B cell (primary cell): ENCODE data around the gene SCARF1. TPM values are rescaled to one million over a fixed set of nuclear protein-coding genes. Genes with fewer than 3 reads are reported as not detected.

Experiments
- ATAC-seq: fragments of 200-7000 bp; cut with Tn5 transposase; one replicate; pipeline ENCODE4 v1.10.0; 2021; ENCODE audit warnings: low read depth, mild to moderate bottlenecking, moderate number of reproducible peaks, moderate library complexity
- CTCF ChIA-PET: fragments of 350-600 bp; sonication (Branson Sonifier 250); formaldehyde crosslinking; loops from one replicate; lab custom pipeline; 2021; ENCODE audit warnings: antibody characterized with exemption, inconsistent platforms; lab: Charles Lee
- POLR2A ChIA-PET: fragments of 350-600 bp; sonication (Branson Sonifier 250); formaldehyde crosslinking; loops from one replicate; lab custom pipeline; 2021; ENCODE audit warnings: antibody characterized with exemption; lab: Charles Lee
- DNase-seq: peaks from one replicate; pipeline ENCODE4 v3.0.0; 2013
- H2AFZ ChIP-seq: 2 replicates; pipeline ENCODE4 v1.6.1; 2012; ENCODE audit warnings: mild to moderate bottlenecking, low read depth, low read length; ENCODE audit not compliant: insufficient read depth, poor library complexity, severe bottlenecking
- H3K27ac ChIP-seq, 2 donors: 1 replicate in 1 of 2; 2 replicates in 1 of 2; pipeline ENCODE4 v1.5.1; 2012 to 2013; ENCODE audit warnings: low read length in 2 of 2, mild to moderate bottlenecking in 2 of 2, moderate library complexity in 1 of 2
- H3K27me3 ChIP-seq, 4 experiments: fragments of 200-600 bp in 1 of 4; sonication (generic) in 1 of 4; replicated peaks in 1 of 4; 1 replicate in 2 of 4; 2 replicates in 2 of 4; pipeline versions ENCODE4 v1.6.1 to v1.7.0; 2013 to 2016; ENCODE audit warnings: low read length in 3 of 4, mild to moderate bottlenecking in 2 of 4, mixed read lengths in 1 of 4, moderate library complexity in 1 of 4; ENCODE audit not compliant: insufficient read depth in 4 of 4, control insufficient read depth in 3 of 4; ENCODE audit errors: control extremely low read depth in 1 of 4
- H3K36me3 ChIP-seq, 2 experiments: replicated peaks in 1 of 2; 1 replicate in 1 of 2; 2 replicates in 1 of 2; pipeline versions ENCODE4 v1.6.1 to v1.7.1; 2013; ENCODE audit warnings: low read length in 1 of 2; ENCODE audit not compliant: insufficient read depth in 2 of 2, control insufficient read depth in 1 of 2; ENCODE audit errors: control extremely low read depth in 1 of 2, extremely low read depth in 1 of 2
- H3K4me1 ChIP-seq, 2 donors: fragments of 200-600 bp in 1 of 2; sonication (generic) in 1 of 2; 1 replicate in 1 of 2; 2 replicates in 1 of 2; pipeline versions ENCODE4 v1.5.1 to v1.6.1; 2013 to 2017; ENCODE audit warnings: low read length in 2 of 2; ENCODE audit not compliant: control insufficient read depth in 2 of 2, insufficient read depth in 2 of 2
- H3K4me2 ChIP-seq: replicated peaks from 2 replicates; pipeline ENCODE3; 2012; ENCODE audit warnings: mild to moderate bottlenecking, low read depth, low read length; ENCODE audit not compliant: poor library complexity, severe bottlenecking
- H3K4me3 ChIP-seq, 5 experiments: fragments of 200-600 bp in 1 of 5; sonication (generic) in 1 of 5; 1 replicate in 3 of 5; 2 replicates in 2 of 5; pipeline versions ENCODE4 v1.5.1 to v1.7.0; 2011 to 2016; ENCODE audit warnings: low read length in 4 of 5, mild to moderate bottlenecking in 4 of 5, low read depth in 2 of 5, control low read depth in 1 of 5, moderate library complexity in 1 of 5; ENCODE audit not compliant: insufficient read depth in 1 of 5; ENCODE audit errors: control extremely low read depth in 1 of 5, extremely low read depth in 1 of 5
- H3K79me2 ChIP-seq: fragments of 200-600 bp; sonication (generic); one replicate; pipeline ENCODE4 v1.6.0; 2016; ENCODE audit warnings: low read length; ENCODE audit not compliant: control insufficient read depth, insufficient read depth
- H3K9ac ChIP-seq: fragments of 200-600 bp; sonication (generic); 2 replicates; pipeline ENCODE4 v1.6.1; 2017; ENCODE audit warnings: mild to moderate bottlenecking, low read length, moderate library complexity
- H3K9me3 ChIP-seq, 3 donors: one replicate each; pipeline versions ENCODE4 v1.6.1 to v1.7.1; 2013; ENCODE audit warnings: low read length in 2 of 3; ENCODE audit not compliant: control insufficient read depth in 2 of 3, insufficient read depth in 1 of 3; ENCODE audit errors: control extremely low read depth in 1 of 3
- H4K20me1 ChIP-seq: 2 replicates; pipeline ENCODE4 v1.6.0; 2012; ENCODE audit warnings: mild to moderate bottlenecking, low read length; ENCODE audit not compliant: insufficient read depth, control insufficient read depth, poor library complexity, severe bottlenecking
- H3K27ac Mint-ChIP-seq: one replicate; pipeline ENCODE4 v1.8.0; 2021; ENCODE audit warnings: mixed read lengths
- H3K27me3 Mint-ChIP-seq: one replicate; pipeline ENCODE4 v1.8.0; 2021; ENCODE audit warnings: mixed read lengths
- H3K4me1 Mint-ChIP-seq: one replicate; pipeline ENCODE4 v1.8.0; 2021; ENCODE audit warnings: mixed read lengths
- H3K4me3 Mint-ChIP-seq: one replicate; pipeline ENCODE4 v1.8.0; 2021; ENCODE audit warnings: mixed read lengths
- H3K9me3 Mint-ChIP-seq: one replicate; pipeline ENCODE4 v1.8.0; 2022; ENCODE audit warnings: mixed read lengths; ENCODE audit not compliant: insufficient read depth
- EZH2 ChIP-seq: IDR thresholded peaks from 2 replicates; pipeline ENCODE4 v1.6.1; 2012; ENCODE audit warnings: borderline replicate concordance, low read depth, mild to moderate bottlenecking, moderate library complexity, low read length; ENCODE audit not compliant: insufficient read depth, poor library complexity, severe bottlenecking
- WGBS: methylation state at CpG from one replicate; pipeline ENCODE4 v1.1.5; 2013; ENCODE audit warnings: missing lambda C conversion rate; ENCODE audit not compliant: insufficient coverage; 5-methylcytosine and 5-hydroxymethylcytosine counted together
- intact Hi-C: fragments of 100-400 bp; cut with micrococcal nuclease; formaldehyde crosslinking; loops from one replicate; pipeline ENCODE4 v1.10.0; 2022
- polyA plus RNA-seq: library from polyadenylated mRNA; depleted of rRNA; stranded (reverse); fragments of >200 nt; gene quantifications from 2 replicates; pipeline ENCODE4 v1.2.3, GENCODE V29; 2012
- total RNA-seq, 2 donors: library from RNA; stranded (reverse); fragments of 120-200 nt in 1 of 2; gene quantifications; 1 replicate in 1 of 2; 2 replicates in 1 of 2; pipeline versions ENCODE4 v1.2.3 to v1.2.4, GENCODE V29; 2013 to 2022
- TF ChIP-seq, protein P1 (sequence below): fragments of 200-600 bp; IDR thresholded peaks from one replicate; pipeline ENCODE4 v1.8.0; 2022; ENCODE audit warnings: antibody characterized with exemption, mild to moderate bottlenecking

The SCARF1 gene
- total and polyA plus RNA-seq, 2 donors (not counting 1 experiment from before 2014, with no cell fraction given): 0.54 to 3.7 TPM

DNA sequence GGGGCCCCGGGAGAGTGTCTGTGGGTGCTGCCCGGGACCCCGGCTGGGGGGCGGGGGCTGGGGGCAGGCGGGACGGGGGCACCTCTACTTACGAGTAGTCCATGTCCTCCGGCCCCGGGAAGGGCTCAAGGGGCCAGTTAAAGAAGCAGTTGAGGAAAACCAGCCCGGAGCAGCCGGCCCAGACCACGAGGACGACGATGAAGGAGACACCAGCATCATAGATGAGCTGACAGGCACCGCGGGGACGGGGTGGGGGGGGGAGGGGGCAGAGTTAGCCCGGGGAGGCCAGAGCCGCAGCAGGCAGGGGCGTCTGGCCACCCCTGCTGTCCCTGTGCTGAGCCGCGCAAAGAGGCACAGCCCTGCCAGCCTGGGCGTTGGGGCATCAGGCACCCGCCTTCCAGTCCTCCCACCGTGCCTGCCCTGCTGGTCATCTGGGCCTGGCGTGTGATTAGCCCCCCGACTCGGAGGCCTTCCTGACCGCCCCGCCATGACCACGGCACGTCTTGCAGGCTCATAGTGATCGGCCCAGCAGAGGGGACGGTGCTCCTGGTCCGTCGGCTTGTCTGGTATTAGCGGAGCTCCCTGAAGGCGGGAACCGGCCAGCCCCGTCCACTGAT, 54.0 kb downstream of the SCARF1 start:
- ChIA-PET CTCF (interaction anchor here (0.8 to 5.3 kb wide), 8 partner anchors 14 to 57 kb away, joined by 3 to 29 read pairs (median 4); partner anchors contain the start of gene PITPNA), POLR2A (interaction anchor here (0.6 to 4.6 kb wide), 10 partner anchors 8 to 140 kb away, joined by 3 to 67 read pairs (median 4); partner anchors contain the start of gene SLC43A2)
- Mint-ChIP-seq H3K4me1 (peaks cover 31% of the 10 kb centered on the region), H3K9me3 (no peaks in the 10 kb centered on the region), H3K27me3 (no peaks in the 10 kb centered on the region), H3K4me3 (no peak overlapping the region), H3K27ac (peak overlapping the region; percentile 63)
- Histone ChIP-seq H3K27ac (no peak overlapping the region), H3K4me3 (no peak overlapping the region), H3K36me3 (peaks cover 0 to 35% of the 10 kb centered on the region in 2 experiments), H3K79me2 (peaks cover 9% of the 10 kb centered on the region), H3K9ac (no peak overlapping the region), H2AFZ (no peak overlapping the region), H3K27me3 (no peaks in the 10 kb centered on the region), H3K4me2 (peak overlapping the region; percentile 69), H3K9me3 (no peaks in the 10 kb centered on the region), H3K4me1 (peaks cover 24 to 37% of the 10 kb centered on the region in 2 donors), H4K20me1 (peaks cover 5% of the 10 kb centered on the region)
- DNase-seq: peak; percentile 19
- ATAC-seq: no peak
- no peak for TF ChIP-seq EZH2
- TF ChIP-seq, protein P1, sequence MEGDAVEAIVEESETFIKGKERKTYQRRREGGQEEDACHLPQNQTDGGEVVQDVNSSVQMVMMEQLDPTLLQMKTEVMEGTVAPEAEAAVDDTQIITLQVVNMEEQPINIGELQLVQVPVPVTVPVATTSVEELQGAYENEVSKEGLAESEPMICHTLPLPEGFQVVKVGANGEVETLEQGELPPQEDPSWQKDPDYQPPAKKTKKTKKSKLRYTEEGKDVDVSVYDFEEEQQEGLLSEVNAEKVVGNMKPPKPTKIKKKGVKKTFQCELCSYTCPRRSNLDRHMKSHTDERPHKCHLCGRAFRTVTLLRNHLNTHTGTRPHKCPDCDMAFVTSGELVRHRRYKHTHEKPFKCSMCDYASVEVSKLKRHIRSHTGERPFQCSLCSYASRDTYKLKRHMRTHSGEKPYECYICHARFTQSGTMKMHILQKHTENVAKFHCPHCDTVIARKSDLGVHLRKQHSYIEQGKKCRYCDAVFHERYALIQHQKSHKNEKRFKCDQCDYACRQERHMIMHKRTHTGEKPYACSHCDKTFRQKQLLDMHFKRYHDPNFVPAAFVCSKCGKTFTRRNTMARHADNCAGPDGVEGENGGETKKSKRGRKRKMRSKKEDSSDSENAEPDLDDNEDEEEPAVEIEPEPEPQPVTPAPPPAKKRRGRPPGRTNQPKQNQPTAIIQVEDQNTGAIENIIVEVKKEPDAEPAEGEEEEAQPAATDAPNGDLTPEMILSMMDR: no peak
- WGBS: 93% methylated on average over 40 of the region's 40 CpGs
- intact Hi-C loops: loop anchor here (2.0 kb wide), 2 partner anchors 15 to 363 kb away; no protein-coding TSS in a partner anchor
